Activated CD4-positive, alpha-beta T cell treated with anti-CD3 and anti-CD28 coated beads for 36 hours (primary cell): ENCODE measurements around the gene ZNF490. TPM values are rescaled to one million over a fixed set of nuclear protein-coding genes. Genes with fewer than 3 reads are reported as not detected.
A peak's percentile ranks its signal among the peaks of the same experiment; 100 is the strongest.
"Not testable (repeated sequence)": the region's sequence is repeated elsewhere in the genome, so short reads cannot be mapped to it uniquely, and the experiment has no call there.

Experiments
- ATAC-seq: fragments of 200-7000 bp; cut with Tn5 transposase; one replicate; pipeline ENCODE4 v1.10.0; 2021; ENCODE audit warnings: mild to moderate bottlenecking, moderate library complexity
- CTCF ChIA-PET: fragments of 350-600 bp; sonication (Branson Sonifier 250); formaldehyde crosslinking; loops from one replicate; lab custom pipeline; 2021; ENCODE audit warnings: antibody characterized with exemption; lab: Charles Lee
- POLR2A ChIA-PET: fragments of 350-600 bp; sonication (Branson Sonifier 250); formaldehyde crosslinking; loops from one replicate; lab custom pipeline; 2021; ENCODE audit warnings: antibody characterized with exemption, inconsistent platforms; lab: Charles Lee
- DNase-seq: peaks from one replicate; pipeline ENCODE4 v3.0.0-alpha.2; 2020
- H3K27ac Mint-ChIP-seq: one replicate; pipeline ENCODE4 v1.8.0; 2021; ENCODE audit warnings: mixed read lengths
- H3K27me3 Mint-ChIP-seq: one replicate; pipeline ENCODE4 v1.8.0; 2021; ENCODE audit warnings: mixed read lengths
- H3K36me3 Mint-ChIP-seq: one replicate; pipeline ENCODE4 v1.8.0; 2021; ENCODE audit warnings: low read depth, mixed read lengths
- H3K4me1 Mint-ChIP-seq: one replicate; pipeline ENCODE4 v1.8.0; 2021; ENCODE audit warnings: mixed read lengths
- H3K4me3 Mint-ChIP-seq: one replicate; pipeline ENCODE4 v1.8.0; 2021; ENCODE audit warnings: mild to moderate bottlenecking, moderate library complexity, mixed read lengths
- H3K9me3 Mint-ChIP-seq: one replicate; pipeline ENCODE4 v1.8.0; 2021; ENCODE audit warnings: low read depth, mixed read lengths
- intact Hi-C, 2 experiments: fragments of 100-400 bp; cut with DNase I in 1 of 2; cut with micrococcal nuclease in 1 of 2; formaldehyde crosslinking; loops; one replicate each; pipeline versions ENCODE4 v1.14.2 to v1.15.1; 2022 to 2024; cut with DNase I, micrococcal nuclease
- total RNA-seq, 2 experiments: library from RNA; stranded (reverse); gene quantifications; one replicate each; pipeline ENCODE4 v1.2.3, GENCODE V29; 2021

Gene ZNF490
- total RNA-seq, 2 experiments from 2014 or later: 7.7 to 8.7 TPM

- intact Hi-C loops: no loop called here
- H3K27me3 Mint-ChIP-seq: no peaks in the 10 kb centered on the region
- POLR2A ChIA-PET: interaction anchor here (1.0 kb wide), 1 partner anchor 29 kb away, joined by 3 read pairs; no protein-coding TSS in a partner anchor
Measured at GRCh38 chr19:12642506-12642905, 31.9 kb upstream of the ZNF490 start.

GRCh38 chr19:12641456-12641855, 30.8 kb upstream of the ZNF490 start:
- POLR2A ChIA-PET: no interaction called here
- no peak overlapping the region for H3K4me3 Mint-ChIP-seq
- CTCF ChIA-PET: no interaction called here

More at GRCh38 chr19:12642506-12642905, 31.9 kb upstream of the ZNF490 start:
- H3K4me1 Mint-ChIP-seq: peaks cover 10% of the 10 kb centered on the region
- no peak overlapping the region for H3K27ac Mint-ChIP-seq
- CTCF ChIA-PET: interaction anchor here (1.0 to 1.1 kb wide), 2 partner anchors 29 to 51 kb away, joined by 3 read pairs; no protein-coding TSS in a partner anchor
- no peak for DNase-seq
- no peak overlapping the region for H3K4me3 Mint-ChIP-seq
- no peaks in the 10 kb centered on the region for H3K9me3 Mint-ChIP-seq
- peaks cover 17% of the 10 kb centered on the region for H3K36me3 Mint-ChIP-seq
- no peak for ATAC-seq

GRCh38 chr19:12639901-12640613, 29.4 kb upstream of the ZNF490 start:
- ChIA-PET POLR2A (interaction anchor here (0.7 to 1.0 kb wide), 3 partner anchors 9 to 149 kb away, joined by 3 to 4 read pairs (median 3); partner anchors contain the start of gene ZNF490), CTCF (interaction anchor here (0.5 to 1.9 kb wide), 21 partner anchors 9 to 1472 kb away, joined by 3 to 7 read pairs (median 3); partner anchors contain the start of genes MAN2B1, ZNF490 and ZNF791)
- no peaks in the 10 kb centered on the region for H3K9me3 Mint-ChIP-seq
- no peaks in the 10 kb centered on the region for H3K27me3 Mint-ChIP-seq
- intact Hi-C loops: loop anchor here (1.0 kb wide), 3 partner anchors 29 to 76 kb away; partner anchors contain the start of genes ZNF490 (in 1 of the 2) and ZNF791 (in 1 of the 2)
- peaks cover 23% of the 10 kb centered on the region for H3K4me1 Mint-ChIP-seq
- DNase-seq (peak; percentile 95), ATAC-seq (peak; percentile 94)
- peak overlapping the region; percentile 70 for H3K4me3 Mint-ChIP-seq
- peak overlapping the region; percentile 85 for H3K27ac Mint-ChIP-seq
- peaks cover 11% of the 10 kb centered on the region for H3K36me3 Mint-ChIP-seq

More at GRCh38 chr19:12641456-12641855, 30.8 kb upstream of the ZNF490 start:
- ATAC-seq: no peak
- no peak for DNase-seq
- Mint-ChIP-seq H3K4me1 (peaks cover 15% of the 10 kb centered on the region), H3K27me3 (no peaks in the 10 kb centered on the region), H3K36me3 (peaks cover 9% of the 10 kb centered on the region), H3K9me3 (no peaks in the 10 kb centered on the region), H3K27ac (no peak overlapping the region)
- intact Hi-C loops: no loop called here

GRCh38 chr19:12638611-12639182, 28.1 kb upstream of the ZNF490 start:
- Mint-ChIP-seq H3K4me1 (peaks cover 25% of the 10 kb centered on the region), H3K9me3 (no peaks in the 10 kb centered on the region), H3K27me3 (no peaks in the 10 kb centered on the region), H3K36me3 (peaks cover 12% of the 10 kb centered on the region), H3K4me3 (no peak overlapping the region), H3K27ac (no peak overlapping the region)
- DNase-seq (no peak), ATAC-seq (no peak)
- ChIA-PET CTCF (interaction anchor here (0.6 to 0.7 kb wide), 2 partner anchors 185 to 338 kb away, joined by 3 read pairs; no protein-coding TSS in a partner anchor), POLR2A (interaction anchor here (1.2 kb wide), 1 partner anchor 25 kb away, joined by 4 read pairs; no protein-coding TSS in a partner anchor)
- intact Hi-C loops: no loop called here

- Mint-ChIP-seq H3K4me3 (no peak overlapping the region), H3K27ac (no peak overlapping the region), H3K36me3 (peaks cover 13% of the 10 kb centered on the region), H3K27me3 (no peaks in the 10 kb centered on the region), H3K4me1 (peaks cover 25% of the 10 kb centered on the region), H3K9me3 (no peaks in the 10 kb centered on the region)
- intact Hi-C loops: no loop called here
- CTCF ChIA-PET: interaction anchor here (0.7 kb wide), 1 partner anchor 13 kb away, joined by 3 read pairs; no protein-coding TSS in a partner anchor
- POLR2A ChIA-PET: no interaction called here
- DNase-seq (no peak), ATAC-seq (no peak)
Measured at GRCh38 chr19:12636631-12637030, 26.0 kb upstream of the ZNF490 start.

GRCh38 chr19:12629215-12629614, 18.6 kb upstream of the ZNF490 start:
- intact Hi-C loops: no loop called here
- no peak overlapping the region for H3K27ac Mint-ChIP-seq
- DNase-seq: no peak
- peaks cover 8% of the 10 kb centered on the region for H3K4me1 Mint-ChIP-seq
- ATAC-seq: no peak
- peaks cover 22% of the 10 kb centered on the region for H3K9me3 Mint-ChIP-seq
- peaks cover 63% of the 10 kb centered on the region for H3K36me3 Mint-ChIP-seq
- H3K4me3 Mint-ChIP-seq: no peak overlapping the region
- no peaks in the 10 kb centered on the region for H3K27me3 Mint-ChIP-seq
- ChIA-PET POLR2A (interaction anchor here (0.7 kb wide), 1 partner anchor 37 kb away, joined by 5 read pairs; the partner anchor contains the start of genes MAN2B1 and WDR83), CTCF (no interaction called here)

GRCh38 chr19:12628040-12629022, 17.7 kb upstream of the ZNF490 start:
- Mint-ChIP-seq H3K27me3 (no peaks in the 10 kb centered on the region), H3K9me3 (peaks cover 22% of the 10 kb centered on the region), H3K27ac (no peak overlapping the region), H3K4me3 (no peak overlapping the region), H3K4me1 (peaks cover 8% of the 10 kb centered on the region), H3K36me3 (peaks cover 63% of the 10 kb centered on the region)
- DNase-seq: no peak
- ChIA-PET CTCF (interaction anchor here (0.7 kb wide), 1 partner anchor 24 kb away, joined by 3 read pairs; no protein-coding TSS in a partner anchor), POLR2A (no interaction called here)
- intact Hi-C loops: no loop called here
- ATAC-seq: no peak

GRCh38 chr19:12626958-12627357, 16.3 kb upstream of the ZNF490 start:
- H3K9me3 Mint-ChIP-seq: peaks cover 22% of the 10 kb centered on the region
- intact Hi-C loops: no loop called here
- ATAC-seq (peak; percentile 47), DNase-seq (no peak)
- no peak overlapping the region for H3K4me3 Mint-ChIP-seq
- peaks cover 11% of the 10 kb centered on the region for H3K4me1 Mint-ChIP-seq
- ChIA-PET POLR2A (interaction anchor here (1.0 kb wide), 1 partner anchor 23 kb away, joined by 11 read pairs; no protein-coding TSS in a partner anchor), CTCF (no interaction called here)
- H3K36me3 Mint-ChIP-seq: peaks cover 63% of the 10 kb centered on the region
- H3K27me3 Mint-ChIP-seq: no peaks in the 10 kb centered on the region
- H3K27ac Mint-ChIP-seq: no peak overlapping the region

- intact Hi-C loops: no loop called here
- peaks cover 4% of the 10 kb centered on the region for H3K4me1 Mint-ChIP-seq
- H3K27me3 Mint-ChIP-seq: no peaks in the 10 kb centered on the region
- H3K36me3 Mint-ChIP-seq: peaks cover 46% of the 10 kb centered on the region
- peaks cover 14% of the 10 kb centered on the region for H3K9me3 Mint-ChIP-seq
- no peak overlapping the region for H3K27ac Mint-ChIP-seq
- ChIA-PET CTCF (interaction anchor here (0.5 to 1.2 kb wide), 4 partner anchors 11 to 1091 kb away, joined by 3 read pairs; partner anchors contain the start of genes ZNF490 and ZNF791), POLR2A (no interaction called here)
- no peak overlapping the region for H3K4me3 Mint-ChIP-seq
- ATAC-seq (no peak), DNase-seq (no peak)
Measured at GRCh38 chr19:12623361-12624031, 12.9 kb upstream of the ZNF490 start.

- H3K9me3 Mint-ChIP-seq, DNase-seq, CTCF ChIA-PET, intact Hi-C loops, H3K4me3 Mint-ChIP-seq, H3K27ac Mint-ChIP-seq, ATAC-seq, H3K27me3 Mint-ChIP-seq, POLR2A ChIA-PET: not testable (repeated sequence)
- Mint-ChIP-seq H3K4me1 (peaks cover 12% of the 10 kb centered on the region), H3K36me3 (peaks cover 32% of the 10 kb centered on the region)
Measured at GRCh38 chr19:12621253-12622024, 10.8 kb upstream of the ZNF490 start.
